ENCODE results near the gene RASGRF1.

DNA sequence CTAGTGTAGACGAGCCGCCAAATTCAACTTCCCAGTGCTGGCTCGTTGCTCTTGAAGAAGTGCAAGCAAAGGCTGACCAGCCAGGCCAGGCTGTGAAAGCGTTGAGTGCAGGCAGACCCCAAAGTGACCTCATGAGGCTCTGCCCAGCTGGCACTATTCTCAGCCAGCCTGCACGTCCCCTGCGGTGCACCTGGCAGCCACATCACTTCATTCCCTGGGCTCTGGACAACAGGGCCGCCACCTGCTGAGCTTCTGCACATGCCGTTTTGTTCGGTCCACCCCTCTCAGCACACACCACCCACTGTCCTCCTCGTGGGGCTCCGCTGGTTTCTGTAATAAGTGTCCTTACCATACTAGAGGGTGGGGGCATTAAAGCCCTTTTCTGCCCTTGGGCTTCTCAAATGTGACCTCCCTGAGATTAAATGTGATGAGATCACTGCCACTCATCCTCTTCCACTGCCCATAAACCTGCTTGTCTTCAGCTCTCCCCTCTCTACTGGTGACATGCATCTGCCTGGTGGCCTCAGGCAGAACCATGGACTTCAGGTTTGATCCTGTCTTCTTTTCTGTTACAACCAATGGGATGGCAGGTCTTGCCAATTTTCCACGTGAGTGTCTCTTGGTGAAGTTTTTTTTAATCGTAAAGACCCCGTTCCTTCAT lies 6.1 kb downstream of the RASGRF1 start:
- TF ChIP-seq, protein P1, sequence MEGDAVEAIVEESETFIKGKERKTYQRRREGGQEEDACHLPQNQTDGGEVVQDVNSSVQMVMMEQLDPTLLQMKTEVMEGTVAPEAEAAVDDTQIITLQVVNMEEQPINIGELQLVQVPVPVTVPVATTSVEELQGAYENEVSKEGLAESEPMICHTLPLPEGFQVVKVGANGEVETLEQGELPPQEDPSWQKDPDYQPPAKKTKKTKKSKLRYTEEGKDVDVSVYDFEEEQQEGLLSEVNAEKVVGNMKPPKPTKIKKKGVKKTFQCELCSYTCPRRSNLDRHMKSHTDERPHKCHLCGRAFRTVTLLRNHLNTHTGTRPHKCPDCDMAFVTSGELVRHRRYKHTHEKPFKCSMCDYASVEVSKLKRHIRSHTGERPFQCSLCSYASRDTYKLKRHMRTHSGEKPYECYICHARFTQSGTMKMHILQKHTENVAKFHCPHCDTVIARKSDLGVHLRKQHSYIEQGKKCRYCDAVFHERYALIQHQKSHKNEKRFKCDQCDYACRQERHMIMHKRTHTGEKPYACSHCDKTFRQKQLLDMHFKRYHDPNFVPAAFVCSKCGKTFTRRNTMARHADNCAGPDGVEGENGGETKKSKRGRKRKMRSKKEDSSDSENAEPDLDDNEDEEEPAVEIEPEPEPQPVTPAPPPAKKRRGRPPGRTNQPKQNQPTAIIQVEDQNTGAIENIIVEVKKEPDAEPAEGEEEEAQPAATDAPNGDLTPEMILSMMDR (conservative IDR thresholded peaks at IDR 0.05 in 1 of 2, IDR thresholded peaks at IDR 0.05 in 1 of 2; ENCODE audit: low read depth in 1 of 2, low read length in 2 of 2), result no peak
- TF ChIP-seq EZH2 (IDR thresholded peaks at IDR 0.05; ENCODE audit: low read length, missing control alignments), result no peak
